ENCODE results near the gene ELOVL6.

The ELOVL6 gene

GRCh38 chr4:110137829-110138228 lies 60.6 kb downstream of the ELOVL6 start:
- H3K36me3 ChIP-seq (ENCODE audit: control insufficient read depth in 2 of 2, insufficient read depth in 2 of 2, low read length in 2 of 2): no peaks in the 10 kb centered on the region
- H3K4me3 ChIP-seq (ENCODE audit: low read length in 2 of 2): no peak overlapping the region
- H3K27ac ChIP-seq (ENCODE audit: low read length): no peak overlapping the region
- H3K27me3 ChIP-seq (ENCODE audit: control insufficient read depth in 1 of 2, insufficient read depth in 2 of 2, low read length in 2 of 2): no peaks in the 10 kb centered on the region
- H3K4me1 ChIP-seq (ENCODE audit: control insufficient read depth, insufficient read depth, low read length): no peaks in the 10 kb centered on the region
- no peak overlapping the region for H3K9ac ChIP-seq (ENCODE audit: low read length in 2 of 2)
- H3K9me3 ChIP-seq (ENCODE audit: control insufficient read depth in 2 of 2, low read length in 2 of 2): no peaks in the 10 kb centered on the region

- H3K27ac ChIP-seq (ENCODE audit: low read length): no peak overlapping the region
- H3K9ac ChIP-seq (ENCODE audit: low read length in 2 of 2): no peak overlapping the region
- no peaks in the 10 kb centered on the region for H3K27me3 ChIP-seq (ENCODE audit: control insufficient read depth in 1 of 2, insufficient read depth in 2 of 2, low read length in 2 of 2)
- no peaks in the 10 kb centered on the region for H3K4me1 ChIP-seq (ENCODE audit: control insufficient read depth, insufficient read depth, low read length)
- no peaks in the 10 kb centered on the region for H3K9me3 ChIP-seq (ENCODE audit: control insufficient read depth in 2 of 2, low read length in 2 of 2)
- H3K4me3 ChIP-seq (ENCODE audit: low read length in 2 of 2): no peak overlapping the region
- no peaks in the 10 kb centered on the region for H3K36me3 ChIP-seq (ENCODE audit: control insufficient read depth in 2 of 2, insufficient read depth in 2 of 2, low read length in 2 of 2)
Measured at GRCh38 chr4:110135523-110135922, 62.9 kb downstream of the ELOVL6 start.

- no peak overlapping the region for H3K27ac ChIP-seq (ENCODE audit: low read length)
- no peaks in the 10 kb centered on the region for H3K4me1 ChIP-seq (ENCODE audit: control insufficient read depth, insufficient read depth, low read length)
- H3K27me3 ChIP-seq (ENCODE audit: control insufficient read depth in 1 of 2, insufficient read depth in 2 of 2, low read length in 2 of 2): no peaks in the 10 kb centered on the region
- H3K9me3 ChIP-seq (ENCODE audit: control insufficient read depth in 2 of 2, low read length in 2 of 2): no peaks in the 10 kb centered on the region
- H3K9ac ChIP-seq (ENCODE audit: low read length in 2 of 2): no peak overlapping the region
- no peaks in the 10 kb centered on the region for H3K36me3 ChIP-seq (ENCODE audit: control insufficient read depth in 2 of 2, insufficient read depth in 2 of 2, low read length in 2 of 2)
- H3K4me3 ChIP-seq (ENCODE audit: low read length in 2 of 2): no peak overlapping the region
Measured at GRCh38 chr4:110135076-110135475, 63.3 kb downstream of the ELOVL6 start.

GRCh38 chr4:110134269-110134869 lies 64.0 kb downstream of the ELOVL6 start:
- no peaks in the 10 kb centered on the region for H3K4me1 ChIP-seq (ENCODE audit: control insufficient read depth, insufficient read depth, low read length)
- no peak overlapping the region for H3K27ac ChIP-seq (ENCODE audit: low read length)
- H3K4me3 ChIP-seq (ENCODE audit: low read length in 2 of 2): no peak overlapping the region
- H3K9ac ChIP-seq (ENCODE audit: low read length in 2 of 2): no peak overlapping the region
- no peaks in the 10 kb centered on the region for H3K27me3 ChIP-seq (ENCODE audit: control insufficient read depth in 1 of 2, insufficient read depth in 2 of 2, low read length in 2 of 2)
- no peaks in the 10 kb centered on the region for H3K9me3 ChIP-seq (ENCODE audit: control insufficient read depth in 2 of 2, low read length in 2 of 2)
- H3K36me3 ChIP-seq (ENCODE audit: control insufficient read depth in 2 of 2, insufficient read depth in 2 of 2, low read length in 2 of 2): no peaks in the 10 kb centered on the region

- Histone ChIP-seq H3K27me3 (ENCODE audit: control insufficient read depth in 1 of 2, insufficient read depth in 2 of 2, low read length in 2 of 2) (no peaks in the 10 kb centered on the region), H3K4me1 (ENCODE audit: control insufficient read depth, insufficient read depth, low read length) (no peaks in the 10 kb centered on the region), H3K27ac (ENCODE audit: low read length) (no peak overlapping the region), H3K9me3 (ENCODE audit: control insufficient read depth in 2 of 2, low read length in 2 of 2) (no peaks in the 10 kb centered on the region), H3K4me3 (ENCODE audit: low read length in 2 of 2) (no peak overlapping the region), H3K36me3 (ENCODE audit: control insufficient read depth in 2 of 2, insufficient read depth in 2 of 2, low read length in 2 of 2) (no peaks in the 10 kb centered on the region), H3K9ac (ENCODE audit: low read length in 2 of 2) (no peak overlapping the region)
Measured at GRCh38 chr4:110132816-110133719, 65.3 kb downstream of the ELOVL6 start.

- no peak overlapping the region for H3K9ac ChIP-seq (ENCODE audit: low read length in 2 of 2)
- H3K9me3 ChIP-seq (ENCODE audit: control insufficient read depth in 2 of 2, low read length in 2 of 2): no peaks in the 10 kb centered on the region
- H3K36me3 ChIP-seq (ENCODE audit: control insufficient read depth in 2 of 2, insufficient read depth in 2 of 2, low read length in 2 of 2): no peaks in the 10 kb centered on the region
- no peaks in the 10 kb centered on the region for H3K4me1 ChIP-seq (ENCODE audit: control insufficient read depth, insufficient read depth, low read length)
- H3K27ac ChIP-seq (ENCODE audit: low read length): no peak overlapping the region
- H3K4me3 ChIP-seq (ENCODE audit: low read length in 2 of 2): no peak overlapping the region
- no peaks in the 10 kb centered on the region for H3K27me3 ChIP-seq (ENCODE audit: control insufficient read depth in 1 of 2, insufficient read depth in 2 of 2, low read length in 2 of 2)
Measured at GRCh38 chr4:110131916-110132315, 66.5 kb downstream of the ELOVL6 start.

GRCh38 chr4:110130576-110131358 lies 67.6 kb downstream of the ELOVL6 start:
- Histone ChIP-seq H3K36me3 (ENCODE audit: control insufficient read depth in 2 of 2, insufficient read depth in 2 of 2, low read length in 2 of 2) (no peaks in the 10 kb centered on the region), H3K9me3 (ENCODE audit: control insufficient read depth in 2 of 2, low read length in 2 of 2) (no peaks in the 10 kb centered on the region), H3K27me3 (ENCODE audit: control insufficient read depth in 1 of 2, insufficient read depth in 2 of 2, low read length in 2 of 2) (no peaks in the 10 kb centered on the region), H3K4me1 (ENCODE audit: control insufficient read depth, insufficient read depth, low read length) (no peaks in the 10 kb centered on the region), H3K9ac (ENCODE audit: low read length in 2 of 2) (no peak overlapping the region), H3K27ac (ENCODE audit: low read length) (no peak overlapping the region), H3K4me3 (ENCODE audit: low read length in 2 of 2) (no peak overlapping the region)

GRCh38 chr4:110129544-110129943 lies 68.9 kb downstream of the ELOVL6 start:
- Histone ChIP-seq H3K4me3 (ENCODE audit: low read length in 2 of 2) (no peak overlapping the region), H3K36me3 (ENCODE audit: control insufficient read depth in 2 of 2, insufficient read depth in 2 of 2, low read length in 2 of 2) (no peaks in the 10 kb centered on the region), H3K9me3 (ENCODE audit: control insufficient read depth in 2 of 2, low read length in 2 of 2) (no peaks in the 10 kb centered on the region), H3K9ac (ENCODE audit: low read length in 2 of 2) (no peak overlapping the region), H3K27me3 (ENCODE audit: control insufficient read depth in 1 of 2, insufficient read depth in 2 of 2, low read length in 2 of 2) (no peaks in the 10 kb centered on the region), H3K27ac (ENCODE audit: low read length) (no peak overlapping the region), H3K4me1 (ENCODE audit: control insufficient read depth, insufficient read depth, low read length) (no peaks in the 10 kb centered on the region)

- Histone ChIP-seq H3K4me1 (ENCODE audit: control insufficient read depth, insufficient read depth, low read length) (no peaks in the 10 kb centered on the region), H3K9ac (ENCODE audit: low read length in 2 of 2) (no peak overlapping the region), H3K27ac (ENCODE audit: low read length) (no peak overlapping the region), H3K9me3 (ENCODE audit: control insufficient read depth in 2 of 2, low read length in 2 of 2) (no peaks in the 10 kb centered on the region), H3K4me3 (ENCODE audit: low read length in 2 of 2) (no peak overlapping the region), H3K36me3 (ENCODE audit: control insufficient read depth in 2 of 2, insufficient read depth in 2 of 2, low read length in 2 of 2) (no peaks in the 10 kb centered on the region), H3K27me3 (ENCODE audit: control insufficient read depth in 1 of 2, insufficient read depth in 2 of 2, low read length in 2 of 2) (no peaks in the 10 kb centered on the region)
Measured at GRCh38 chr4:110128472-110128919, 69.9 kb downstream of the ELOVL6 start.

- H3K36me3 ChIP-seq (ENCODE audit: control insufficient read depth in 2 of 2, insufficient read depth in 2 of 2, low read length in 2 of 2): no peaks in the 10 kb centered on the region
- H3K27me3 ChIP-seq (ENCODE audit: control insufficient read depth in 1 of 2, insufficient read depth in 2 of 2, low read length in 2 of 2): no peaks in the 10 kb centered on the region
- no peak overlapping the region for H3K27ac ChIP-seq (ENCODE audit: low read length)
- H3K4me3 ChIP-seq (ENCODE audit: low read length in 2 of 2): no peak overlapping the region
- no peaks in the 10 kb centered on the region for H3K9me3 ChIP-seq (ENCODE audit: control insufficient read depth in 2 of 2, low read length in 2 of 2)
- no peaks in the 10 kb centered on the region for H3K4me1 ChIP-seq (ENCODE audit: control insufficient read depth, insufficient read depth, low read length)
- no peak overlapping the region for H3K9ac ChIP-seq (ENCODE audit: low read length in 2 of 2)
Measured at GRCh38 chr4:110128029-110128428, 70.4 kb downstream of the ELOVL6 start.
